HTR-8/SVneo (cell line): ENCODE measurements around the gene C20orf204.

Experiments used
- DNase-seq: peaks from one replicate; pipeline ENCODE4 v3.0.0; 2011; ENCODE audit warnings: low spot score, mixed read lengths; ENCODE audit not compliant: insufficient read length
- FAIRE-seq: peaks from 2 replicates; lab custom pipeline; 2011; peaks lifted over from hg19 to GRCh38; lab: Jason Lieb, UNC

The C20orf204 gene

DNA sequence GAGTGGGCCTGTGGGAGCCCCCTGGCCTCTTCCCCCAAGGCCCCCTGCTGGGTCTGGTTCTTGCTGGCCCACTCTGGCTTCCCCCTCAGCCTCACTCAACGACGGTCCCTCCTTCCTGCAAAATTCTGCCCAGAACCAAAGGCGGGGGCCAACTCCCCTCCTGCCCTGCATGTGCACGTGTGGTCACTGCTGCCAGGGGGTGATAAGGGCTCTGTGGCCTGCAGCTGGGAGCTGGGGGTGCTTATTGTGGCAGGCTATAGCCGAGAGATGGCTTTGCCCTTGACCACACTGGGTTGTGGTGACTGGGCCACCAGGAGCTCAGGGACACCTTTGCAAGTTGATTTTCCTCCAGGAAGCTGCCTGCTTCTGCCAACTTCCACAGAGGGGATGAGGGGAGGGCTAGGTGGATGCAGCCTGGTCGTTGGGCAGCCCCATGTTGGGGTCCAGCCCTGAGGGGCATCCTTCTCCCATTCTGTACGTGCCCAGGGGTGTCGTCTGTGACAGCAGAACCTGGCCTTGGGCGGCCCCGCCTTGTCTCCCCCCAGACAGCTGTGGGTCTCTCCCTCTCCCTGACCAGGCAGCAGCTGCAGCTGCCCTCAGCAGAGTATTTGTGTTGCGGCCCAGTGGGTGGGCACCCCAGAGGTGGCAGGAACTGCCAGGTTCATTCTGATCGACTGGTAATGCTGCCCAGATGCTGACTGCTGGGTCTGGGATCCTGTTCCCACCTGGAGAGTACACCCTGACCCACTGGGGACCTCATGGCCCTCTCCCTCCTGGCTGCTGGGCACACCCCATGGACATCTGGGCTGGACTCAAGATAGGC is 32.6 kb downstream of the C20orf204 start:
- DNase-seq: no peak
- peak; percentile 4 for FAIRE-seq

DNA sequence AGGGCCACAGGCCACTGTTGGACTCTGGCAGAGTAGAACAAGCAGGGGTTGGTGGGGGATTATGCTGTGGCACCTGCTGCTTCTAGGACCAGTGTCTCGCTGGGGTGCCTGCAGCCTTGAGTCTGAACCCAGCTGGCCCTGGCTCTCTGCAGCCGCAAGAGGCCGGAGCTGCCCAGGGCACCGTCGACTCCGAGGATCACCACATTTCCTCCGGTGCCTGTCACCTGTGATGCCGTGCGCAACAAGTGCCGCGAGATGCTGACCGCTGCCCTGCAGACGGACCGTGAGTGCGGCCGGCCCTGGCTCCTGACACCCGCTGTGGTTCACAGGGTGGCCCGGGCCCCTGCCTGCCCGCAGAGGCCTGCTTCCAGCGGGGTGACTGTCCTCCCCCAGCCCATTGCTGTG is 33.2 kb downstream of the C20orf204 start:
- FAIRE-seq: no peak
- no peak for DNase-seq

- peak; percentile 97 for FAIRE-seq
- DNase-seq: peak; percentile 84
Measured at GRCh38 chr20:64069614-64070243, 33.7 kb downstream of the C20orf204 start.

GRCh38 chr20:64070244-64070993 is 34.4 kb downstream of the C20orf204 start:
- FAIRE-seq: peak; percentile 48
- no peak for DNase-seq

- DNase-seq (no peak), FAIRE-seq (peak; percentile 87)
Measured at GRCh38 chr20:64071341-64072332, 35.7 kb downstream of the C20orf204 start.

DNA sequence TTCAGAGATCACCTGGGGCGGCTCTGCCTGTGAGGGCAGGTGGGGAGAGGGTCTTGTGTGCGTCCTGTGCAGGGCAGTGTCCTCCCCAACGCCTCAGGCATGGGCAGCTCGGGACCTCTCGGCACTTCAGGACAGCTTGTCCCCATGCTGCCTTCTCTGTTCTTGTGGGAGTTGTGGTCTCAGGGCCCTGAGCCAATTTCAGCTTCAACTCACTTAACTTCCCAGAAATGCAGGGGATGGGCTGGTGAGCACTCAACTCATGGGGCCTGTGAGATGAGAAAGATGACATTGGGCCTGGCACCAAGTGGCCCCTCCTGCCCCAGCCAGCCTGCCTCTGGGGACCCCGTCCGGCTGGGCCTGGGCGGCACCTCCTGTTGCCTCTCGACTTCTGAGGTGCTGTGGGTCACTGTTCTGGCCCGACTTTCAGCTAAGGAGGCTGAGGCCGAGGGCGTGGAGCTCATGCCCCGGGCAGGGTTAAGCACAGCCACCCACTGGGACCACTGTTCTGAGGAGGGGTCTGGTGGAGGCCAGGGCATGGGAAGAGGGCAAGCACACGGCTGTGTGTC is 36.6 kb downstream of the C20orf204 start:
- no peak for FAIRE-seq

GRCh38 chr20:64073476-64074183 is 37.6 kb downstream of the C20orf204 start:
- peak; percentile 75 for FAIRE-seq
- DNase-seq: no peak

More for the DNA sequence above, 36.6 kb downstream of the C20orf204 start:
- no peak for DNase-seq

DNA sequence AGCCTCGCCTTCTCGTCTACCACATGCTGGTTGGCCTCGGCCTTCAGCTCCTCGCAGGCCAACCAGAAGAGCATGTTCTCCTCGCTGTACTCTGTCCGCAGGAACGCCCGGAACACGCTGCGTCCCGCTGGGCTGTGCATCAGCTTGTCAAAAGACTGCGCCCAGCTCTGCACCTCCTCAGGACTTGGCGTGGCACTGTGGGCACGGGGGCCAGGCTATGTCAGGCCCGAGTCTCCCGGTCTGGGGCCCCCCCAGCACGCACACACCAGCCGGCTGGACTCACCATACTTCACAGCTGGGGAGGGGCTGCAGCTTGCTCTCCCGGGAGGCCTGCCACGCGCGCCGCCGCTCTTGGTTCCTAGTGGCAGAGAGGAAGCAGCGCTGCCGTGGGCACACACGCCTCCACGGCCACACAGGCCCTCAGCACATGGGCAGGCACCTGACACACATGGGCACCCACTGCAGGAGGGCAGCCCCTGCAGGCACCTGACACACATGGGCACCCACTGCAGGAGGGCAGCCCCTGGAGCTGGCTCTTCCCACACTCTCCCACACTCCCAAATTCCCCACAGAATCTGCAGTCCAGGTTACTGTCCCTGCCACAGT is 38.3 kb downstream of the C20orf204 start:
- DNase-seq: no peak
- FAIRE-seq: peak; percentile 87

DNA sequence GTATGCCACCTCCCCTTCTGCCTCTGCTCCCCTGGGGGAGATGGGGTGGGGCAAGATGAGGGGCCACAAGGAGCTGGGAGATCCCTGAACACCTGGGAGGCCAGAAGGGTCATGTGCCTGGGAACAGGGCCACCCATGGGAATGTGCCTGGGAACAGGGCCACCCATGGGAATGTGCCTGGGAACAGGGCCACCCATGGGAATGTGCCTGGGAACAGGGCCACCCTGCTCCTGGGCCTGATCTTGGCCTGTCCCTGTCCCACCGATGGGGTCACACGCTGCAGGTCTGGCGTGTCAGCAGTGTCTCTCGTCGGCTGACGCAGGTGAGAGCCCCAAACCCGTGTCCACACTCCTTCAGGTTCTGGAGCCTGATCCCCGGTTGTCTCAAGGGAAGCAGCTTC is 39.0 kb downstream of the C20orf204 start:
- DNase-seq: no peak
- peak; percentile 84 for FAIRE-seq

DNA sequence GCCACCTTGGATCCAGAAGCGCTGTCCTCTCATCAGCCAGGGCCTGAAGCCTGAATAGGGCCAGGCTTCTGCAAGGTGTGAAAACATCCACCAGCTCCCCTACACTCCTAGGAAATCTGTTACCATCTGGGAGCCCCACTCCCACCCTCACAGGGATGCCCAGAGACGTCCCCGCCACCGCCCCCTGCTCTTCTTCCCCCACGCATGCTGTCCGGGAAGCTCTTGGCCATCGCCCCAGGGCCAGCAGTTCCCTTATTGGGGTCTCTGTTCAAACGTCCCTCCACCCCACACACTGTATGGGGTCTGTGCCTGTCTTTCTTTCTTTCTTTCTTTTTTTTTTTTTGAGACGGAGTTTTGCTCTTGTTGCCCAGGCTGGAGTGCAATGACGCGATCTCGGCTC is 39.6 kb downstream of the C20orf204 start:
- FAIRE-seq: no peak

GRCh38 chr20:64076061-64076997 is 40.3 kb downstream of the C20orf204 start:
- peak; percentile 77 for FAIRE-seq
- DNase-seq: no peak

More for the DNA sequence above, 39.6 kb downstream of the C20orf204 start:
- no peak for DNase-seq

DNA sequence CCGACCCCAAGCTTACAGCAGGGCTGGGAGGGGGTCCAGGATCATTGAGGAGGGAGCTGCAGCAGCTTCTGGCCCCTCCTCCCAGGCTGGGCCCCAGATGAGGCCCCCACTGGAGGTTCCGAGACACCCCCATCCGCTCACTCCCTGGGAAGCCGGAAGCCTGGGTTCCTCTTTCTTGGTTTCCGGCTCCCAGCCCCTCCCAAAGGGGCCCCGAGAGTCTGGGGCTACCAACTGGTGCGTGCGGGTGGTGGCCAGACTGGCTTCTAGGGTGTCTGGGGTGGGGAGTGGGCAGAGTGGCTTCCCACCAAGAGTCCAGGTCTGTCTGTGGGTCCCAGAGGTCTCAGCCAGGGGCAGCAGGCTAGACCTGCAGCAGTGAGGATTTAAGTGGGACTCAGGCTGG is 41.1 kb downstream of the C20orf204 start:
- FAIRE-seq: no peak
- no peak for DNase-seq

GRCh38 chr20:64077541-64077875 is 41.5 kb downstream of the C20orf204 start:
- no peak for DNase-seq
- FAIRE-seq: peak; percentile 23

GRCh38 chr20:64077876-64078551 is 42.0 kb downstream of the C20orf204 start:
- peak; percentile 87 for FAIRE-seq
- DNase-seq: no peak

GRCh38 chr20:64078934-64079272 is 42.9 kb downstream of the C20orf204 start:
- DNase-seq: no peak
- no peak for FAIRE-seq

GRCh38 chr20:64079273-64080012 is 43.5 kb downstream of the C20orf204 start, which contains the start of gene RGS19:
Gene RGS19, minus strand, starts transcription at chr20:64079518. Its CDS starts 2,632 bp downstream, at chr20:64076886.
- FAIRE-seq: peak; percentile 99

More at GRCh38 chr20:64079273-64080012, 43.5 kb downstream of the C20orf204 start, which contains the start of gene RGS19:
- peak; percentile 96 for DNase-seq
